Uterus (tissue), 2 donors: ENCODE data around the gene HOXD10.

ENCODE experiments used
- CTCF ChIP-seq, 4 experiments: fragments of 200-600 bp in 2 of 4; fragments of 450-650 bp in 2 of 4; sonication (generic) in 2 of 4; IDR thresholded peaks; one replicate each; pipeline ENCODE4 v1.5.1; 2016 to 2019; ENCODE audit warnings: antibody characterized with exemption in 4 of 4, mild to moderate bottlenecking in 2 of 4, moderate library complexity in 1 of 4
- POLR2A ChIP-seq, 2 donors: fragments of 450-650 bp; IDR thresholded peaks; one replicate each; pipeline ENCODE4 v1.6.1; 2016; ENCODE audit warnings: antibody characterized with exemption in 2 of 2, mild to moderate bottlenecking in 1 of 2, moderate library complexity in 1 of 2

GRCh38 chr2:176074919-176075425, 41.6 kb upstream of the HOXD10 start:
- TF ChIP-seq CTCF (IDR thresholded peaks at IDR 0.05) (no peak), POLR2A (IDR thresholded peaks at IDR 0.05) (no peak)
